Memory B cell (primary cell): ENCODE results near the gene VAV2.
A peak's percentile ranks its signal among the peaks of the same experiment; 100 is the strongest.
"Not testable (repeated sequence)": the region's sequence is repeated elsewhere in the genome, so short reads cannot be mapped to it uniquely, and the experiment has no call there.

Experiments used
- ATAC-seq: fragments of 150-1000 bp; cut with Tn5 transposase; 2 replicates; pipeline ENCODE4 v1.10.0; 2021; ENCODE audit warnings: low read depth, mild to moderate bottlenecking, moderate library complexity
- DNase-seq, 2 donors: peaks; one replicate each; pipeline ENCODE4 v3.0.0; 2022; ENCODE audit warnings: low spot score in 2 of 2
- H3K27ac Mint-ChIP-seq: one replicate; pipeline ENCODE4 v1.8.0; 2022; ENCODE audit warnings: mild to moderate bottlenecking, moderate library complexity, mixed read lengths
- H3K27me3 Mint-ChIP-seq: one replicate; pipeline ENCODE4 v1.8.0; 2022; ENCODE audit warnings: mixed read lengths
- H3K36me3 Mint-ChIP-seq: one replicate; pipeline ENCODE4 v1.8.0; 2022; ENCODE audit warnings: mild to moderate bottlenecking, mixed read lengths
- H3K4me1 Mint-ChIP-seq: one replicate; pipeline ENCODE4 v1.8.0; 2022; ENCODE audit warnings: mixed read lengths
- H3K4me3 Mint-ChIP-seq: one replicate; pipeline ENCODE4 v1.8.0; 2022; ENCODE audit warnings: mild to moderate bottlenecking, moderate library complexity, mixed read lengths
- H3K9me3 Mint-ChIP-seq: one replicate; pipeline ENCODE4 v1.8.0; 2022; ENCODE audit warnings: mixed read lengths

The VAV2 gene

GRCh38 chr9:133759946-133760345, 232.2 kb downstream of the VAV2 start:
- Mint-ChIP-seq H3K36me3 (peaks cover 28% of the 10 kb centered on the region), H3K4me1 (peaks cover 6% of the 10 kb centered on the region), H3K27me3 (no peaks in the 10 kb centered on the region), H3K9me3 (no peaks in the 10 kb centered on the region), H3K27ac (no peak overlapping the region), H3K4me3 (no peak overlapping the region)
- DNase-seq = no peak
- ATAC-seq = no peak

- Mint-ChIP-seq H3K27ac (no peak overlapping the region), H3K4me3 (no peak overlapping the region), H3K27me3 (no peaks in the 10 kb centered on the region), H3K9me3 (no peaks in the 10 kb centered on the region), H3K36me3 (peaks cover 24% of the 10 kb centered on the region), H3K4me1 (peaks cover 6% of the 10 kb centered on the region)
- DNase-seq (no peak), ATAC-seq (no peak)
These were observed 232.8 kb downstream of the VAV2 start for GRCh38 chr9:133759146-133759900.

- no peaks in the 10 kb centered on the region for H3K9me3 Mint-ChIP-seq
- ATAC-seq (no peak), DNase-seq (no peak)
- H3K27ac Mint-ChIP-seq = no peak overlapping the region
- peaks cover 18% of the 10 kb centered on the region for H3K36me3 Mint-ChIP-seq
- peaks cover 9% of the 10 kb centered on the region for H3K4me1 Mint-ChIP-seq
- no peak overlapping the region for H3K4me3 Mint-ChIP-seq
- H3K27me3 Mint-ChIP-seq = no peaks in the 10 kb centered on the region
These were observed 233.9 kb downstream of the VAV2 start for GRCh38 chr9:133758228-133758627.

- peaks cover 11% of the 10 kb centered on the region for H3K27me3 Mint-ChIP-seq
- H3K4me3 Mint-ChIP-seq = no peak overlapping the region
- ATAC-seq (no peak), DNase-seq (no peak)
- H3K9me3 Mint-ChIP-seq = peaks cover 2% of the 10 kb centered on the region
- peaks cover 4% of the 10 kb centered on the region for H3K36me3 Mint-ChIP-seq
- H3K27ac Mint-ChIP-seq = peak overlapping the region; percentile 58
- peaks cover 17% of the 10 kb centered on the region for H3K4me1 Mint-ChIP-seq
These were observed 237.4 kb downstream of the VAV2 start for GRCh38 chr9:133754688-133755227.

- Mint-ChIP-seq H3K4me3 (no peak overlapping the region), H3K4me1 (peaks cover 17% of the 10 kb centered on the region), H3K27me3 (peaks cover 14% of the 10 kb centered on the region), H3K9me3 (peaks cover 2% of the 10 kb centered on the region), H3K27ac (peak overlapping the region; percentile 38), H3K36me3 (peaks cover under 1% of the 10 kb centered on the region)
- ATAC-seq (no peak), DNase-seq (no peak)
These were observed 237.9 kb downstream of the VAV2 start for GRCh38 chr9:133754187-133754586.

GRCh38 chr9:133752739-133753446, 239.2 kb downstream of the VAV2 start:
- H3K4me3 Mint-ChIP-seq = no peak overlapping the region
- DNase-seq = no peak
- peaks cover 19% of the 10 kb centered on the region for H3K27me3 Mint-ChIP-seq
- peak overlapping the region; percentile 60 for H3K27ac Mint-ChIP-seq
- no peak for ATAC-seq
- no peaks in the 10 kb centered on the region for H3K36me3 Mint-ChIP-seq
- H3K9me3 Mint-ChIP-seq = peaks cover 2% of the 10 kb centered on the region
- peaks cover 17% of the 10 kb centered on the region for H3K4me1 Mint-ChIP-seq

- ATAC-seq (no peak), DNase-seq (no peak)
- Mint-ChIP-seq H3K36me3 (no peaks in the 10 kb centered on the region), H3K27ac (no peak overlapping the region), H3K9me3 (peaks cover 4% of the 10 kb centered on the region), H3K27me3 (peaks cover 19% of the 10 kb centered on the region), H3K4me3 (no peak overlapping the region), H3K4me1 (peaks cover 17% of the 10 kb centered on the region)
These were observed 241.0 kb downstream of the VAV2 start for GRCh38 chr9:133750982-133751649.

GRCh38 chr9:133747309-133747708, 244.8 kb downstream of the VAV2 start:
- Mint-ChIP-seq H3K27ac (no peak overlapping the region), H3K4me1 (peaks cover 3% of the 10 kb centered on the region), H3K36me3 (no peaks in the 10 kb centered on the region), H3K4me3 (no peak overlapping the region), H3K9me3 (peaks cover 2% of the 10 kb centered on the region), H3K27me3 (peaks cover 19% of the 10 kb centered on the region)
- DNase-seq = no peak
- ATAC-seq = no peak

GRCh38 chr9:133744528-133744927, 247.6 kb downstream of the VAV2 start:
- H3K4me1 Mint-ChIP-seq, ATAC-seq, H3K36me3 Mint-ChIP-seq, DNase-seq, H3K4me3 Mint-ChIP-seq, H3K9me3 Mint-ChIP-seq, H3K27ac Mint-ChIP-seq: not testable (repeated sequence)
- H3K27me3 Mint-ChIP-seq = peaks cover 12% of the 10 kb centered on the region

GRCh38 chr9:133742849-133743444, 249.2 kb downstream of the VAV2 start:
- H3K36me3 Mint-ChIP-seq = no peaks in the 10 kb centered on the region
- H3K4me3 Mint-ChIP-seq = no peak overlapping the region
- peak; percentile 81 for ATAC-seq

GRCh38 chr9:133742251-133742650, 249.9 kb downstream of the VAV2 start:
- Mint-ChIP-seq H3K27ac (no peak overlapping the region), H3K4me1 (peaks cover 4% of the 10 kb centered on the region), H3K9me3 (peaks cover 2% of the 10 kb centered on the region), H3K4me3 (no peak overlapping the region), H3K36me3 (no peaks in the 10 kb centered on the region), H3K27me3 (peaks cover 6% of the 10 kb centered on the region)
- DNase-seq (no peak), ATAC-seq (no peak)

More at GRCh38 chr9:133742849-133743444, 249.2 kb downstream of the VAV2 start:
- Mint-ChIP-seq H3K27ac (no peak overlapping the region), H3K9me3 (peaks cover 2% of the 10 kb centered on the region), H3K4me1 (no peaks in the 10 kb centered on the region), H3K27me3 (peaks cover 6% of the 10 kb centered on the region)
- peak; percentile 79 to 81 for DNase-seq

- no peak overlapping the region for H3K27ac Mint-ChIP-seq
- H3K9me3 Mint-ChIP-seq = peaks cover 2% of the 10 kb centered on the region
- peaks cover 6% of the 10 kb centered on the region for H3K27me3 Mint-ChIP-seq
- no peak overlapping the region for H3K4me3 Mint-ChIP-seq
- DNase-seq (no peak), ATAC-seq (no peak)
- peaks cover 4% of the 10 kb centered on the region for H3K4me1 Mint-ChIP-seq
- H3K36me3 Mint-ChIP-seq = no peaks in the 10 kb centered on the region
These were observed 250.4 kb downstream of the VAV2 start for GRCh38 chr9:133741716-133742115.

GRCh38 chr9:133740911-133741310, 251.2 kb downstream of the VAV2 start:
- DNase-seq (no peak), ATAC-seq (no peak)
- Mint-ChIP-seq H3K36me3 (no peaks in the 10 kb centered on the region), H3K4me3 (no peak overlapping the region), H3K27ac (no peak overlapping the region), H3K9me3 (no peaks in the 10 kb centered on the region), H3K4me1 (peaks cover 8% of the 10 kb centered on the region), H3K27me3 (peaks cover 6% of the 10 kb centered on the region)
